ENCODE data around the gene NUAK1. TPM values are rescaled to one million over a fixed set of nuclear protein-coding genes. Genes with fewer than 3 reads are reported as not detected.

NUAK1 gene
- total RNA-seq, 1 experiment from 2014 or later, result 50.3 TPM

DNA sequence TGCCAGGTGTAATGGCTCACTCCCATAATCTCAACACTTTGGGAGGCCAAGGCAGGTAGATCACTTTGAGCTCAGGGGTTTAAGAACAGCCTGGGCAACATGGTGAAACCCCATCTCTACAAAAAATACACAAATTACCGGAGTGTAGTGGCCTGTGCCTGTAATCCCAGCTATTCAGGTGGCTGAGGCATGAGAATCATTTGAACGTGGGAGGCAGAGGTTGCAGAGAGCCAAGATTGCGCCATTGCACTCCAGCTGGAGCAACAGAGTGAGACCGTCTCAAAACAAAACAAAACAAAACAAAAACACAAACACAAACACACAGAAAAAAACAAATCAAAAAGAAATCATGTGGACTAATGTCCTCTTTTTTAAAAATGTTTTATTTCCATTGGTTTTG, 104.4 kb downstream of the NUAK1 start:
- TF ChIP-seq CTCF (IDR thresholded peaks at IDR 0.05) (no peak), TCF7L2 (IDR thresholded peaks at IDR 0.05; ENCODE audit: low read depth, low read length) (no peak), POLR2AphosphoS5 (IDR thresholded peaks at IDR 0.05; ENCODE audit: low read depth, low read length) (no peak), SIN3A (IDR thresholded peaks at IDR 0.05; ENCODE audit: borderline replicate concordance, insufficient read depth, low read depth, low read length) (no peak)
- TF ChIP-seq, protein P1, sequence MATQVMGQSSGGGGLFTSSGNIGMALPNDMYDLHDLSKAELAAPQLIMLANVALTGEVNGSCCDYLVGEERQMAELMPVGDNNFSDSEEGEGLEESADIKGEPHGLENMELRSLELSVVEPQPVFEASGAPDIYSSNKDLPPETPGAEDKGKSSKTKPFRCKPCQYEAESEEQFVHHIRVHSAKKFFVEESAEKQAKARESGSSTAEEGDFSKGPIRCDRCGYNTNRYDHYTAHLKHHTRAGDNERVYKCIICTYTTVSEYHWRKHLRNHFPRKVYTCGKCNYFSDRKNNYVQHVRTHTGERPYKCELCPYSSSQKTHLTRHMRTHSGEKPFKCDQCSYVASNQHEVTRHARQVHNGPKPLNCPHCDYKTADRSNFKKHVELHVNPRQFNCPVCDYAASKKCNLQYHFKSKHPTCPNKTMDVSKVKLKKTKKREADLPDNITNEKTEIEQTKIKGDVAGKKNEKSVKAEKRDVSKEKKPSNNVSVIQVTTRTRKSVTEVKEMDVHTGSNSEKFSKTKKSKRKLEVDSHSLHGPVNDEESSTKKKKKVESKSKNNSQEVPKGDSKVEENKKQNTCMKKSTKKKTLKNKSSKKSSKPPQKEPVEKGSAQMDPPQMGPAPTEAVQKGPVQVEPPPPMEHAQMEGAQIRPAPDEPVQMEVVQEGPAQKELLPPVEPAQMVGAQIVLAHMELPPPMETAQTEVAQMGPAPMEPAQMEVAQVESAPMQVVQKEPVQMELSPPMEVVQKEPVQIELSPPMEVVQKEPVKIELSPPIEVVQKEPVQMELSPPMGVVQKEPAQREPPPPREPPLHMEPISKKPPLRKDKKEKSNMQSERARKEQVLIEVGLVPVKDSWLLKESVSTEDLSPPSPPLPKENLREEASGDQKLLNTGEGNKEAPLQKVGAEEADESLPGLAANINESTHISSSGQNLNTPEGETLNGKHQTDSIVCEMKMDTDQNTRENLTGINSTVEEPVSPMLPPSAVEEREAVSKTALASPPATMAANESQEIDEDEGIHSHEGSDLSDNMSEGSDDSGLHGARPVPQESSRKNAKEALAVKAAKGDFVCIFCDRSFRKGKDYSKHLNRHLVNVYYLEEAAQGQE (IDR thresholded peaks at IDR 0.05; ENCODE audit: insufficient read depth in 1 of 2, low read depth in 2 of 2, low read length in 1 of 2), result no peak
- no peaks in the 10 kb centered on the region for H3K27me3 ChIP-seq (ENCODE audit: control insufficient read depth, insufficient read depth, low read length)
- peak overlapping the region; percentile 95; the same call in 1 of the 2 replicates for H3K27ac ChIP-seq (ENCODE audit: low read length)
- intact Hi-C loops (cut with micrococcal nuclease; ENCODE audit: unreplicated experiment) (loop anchor here (5.0 to 10.0 kb wide), 2 partner anchors 92 to 610 kb away; no protein-coding TSS in a partner anchor), in situ Hi-C loops (cut with HindIII; ENCODE audit: low pct_unique_long_range_greater_than_20kb, low sequenced_read_pairs) (no loop called here)
- H3K4me3 ChIP-seq (ENCODE audit: low read depth in 2 of 2, low read length in 2 of 2), result no peak overlapping the region
- no peaks in the 10 kb centered on the region for H3K36me3 ChIP-seq (ENCODE audit: control insufficient read depth, insufficient read depth, low read length)
- ChIA-PET POLR2A (no interaction called here), CTCF (no interaction called here)
- ATAC-seq (no peak), DNase-seq (ENCODE audit: low read depth, low spot score) (no peak)
- no peaks in the 10 kb centered on the region for H3K9me3 ChIP-seq (ENCODE audit: control insufficient read depth, insufficient read depth, low read depth, low read length)
- BruUV-seq (replicated peaks), result no TSS peak
- H3K4me1 ChIP-seq (ENCODE audit: control insufficient read depth, insufficient read depth, low read length), result peaks cover 44% of the 10 kb centered on the region

- Histone ChIP-seq H3K27me3 (ENCODE audit: control insufficient read depth, insufficient read depth, low read length) (no peaks in the 10 kb centered on the region), H3K4me3 (ENCODE audit: low read depth in 2 of 2, low read length in 2 of 2) (no peak overlapping the region), H3K4me1 (ENCODE audit: control insufficient read depth, insufficient read depth, low read length) (peaks cover 50% of the 10 kb centered on the region), H3K36me3 (ENCODE audit: control insufficient read depth, insufficient read depth, low read length) (no peaks in the 10 kb centered on the region), H3K9me3 (ENCODE audit: control insufficient read depth, insufficient read depth, low read depth, low read length) (no peaks in the 10 kb centered on the region), H3K27ac (ENCODE audit: low read length) (peak overlapping the region; percentile 95)
- no peak for DNase-seq (ENCODE audit: low read depth, low spot score)
- in situ Hi-C loops (cut with HindIII; ENCODE audit: low pct_unique_long_range_greater_than_20kb, low sequenced_read_pairs), result no loop called here
- intact Hi-C loops (cut with micrococcal nuclease; ENCODE audit: unreplicated experiment), result loop anchor here (2.0 to 10.0 kb wide), 3 partner anchors 91 to 608 kb away; no protein-coding TSS in a partner anchor
- TF ChIP-seq POLR2AphosphoS5 (IDR thresholded peaks at IDR 0.05; ENCODE audit: low read depth, low read length), result no peak
- TF ChIP-seq, protein P1 (IDR thresholded peaks at IDR 0.05; ENCODE audit: insufficient read depth in 1 of 2, low read depth in 2 of 2, low read length in 1 of 2), result no peak
- no peak for TF ChIP-seq CTCF (IDR thresholded peaks at IDR 0.05)
- TF ChIP-seq TCF7L2 (IDR thresholded peaks at IDR 0.05; ENCODE audit: low read depth, low read length), result no peak
- ChIA-PET CTCF (no interaction called here), POLR2A (no interaction called here)
- BruUV-seq (replicated peaks), result no TSS peak
- ATAC-seq, result no peak
These were observed 105.5 kb downstream of the NUAK1 start for GRCh38 chr12:106033161-106033675.
